Astrocyte (in vitro differentiated cells and primary cell): ENCODE measurements around the gene CD9. TPM values are rescaled to one million over a fixed set of nuclear protein-coding genes. Genes with fewer than 3 reads are reported as not detected.

Experiments
- DNase-seq: peaks from one replicate; pipeline ENCODE4 v3.0.0-alpha.2; 2010; ENCODE audit warnings: low read depth
- FAIRE-seq: peaks from 2 replicates; lab custom pipeline; 2011; peaks lifted over from hg19 to GRCh38; lab: Jason Lieb, UNC
- H2AFZ ChIP-seq: 2 replicates; pipeline ENCODE4 v1.6.0; 2012; ENCODE audit warnings: low read depth, low read length, inconsistent platforms
- H3K27ac ChIP-seq: 2 replicates; pipeline ENCODE4 v1.5.1; 2011; ENCODE audit warnings: low read depth, low read length, inconsistent platforms
- H3K27me3 ChIP-seq: 2 replicates; pipeline ENCODE4 v1.6.0; 2011; ENCODE audit warnings: low read length, inconsistent platforms; ENCODE audit not compliant: insufficient read depth
- H3K36me3 ChIP-seq: 2 replicates; pipeline ENCODE4 v1.5.1; 2011; ENCODE audit warnings: low read length, inconsistent platforms; ENCODE audit not compliant: insufficient read depth
- H3K4me1 ChIP-seq: 2 replicates; pipeline ENCODE4 v1.5.1; 2011; ENCODE audit warnings: low read length, inconsistent platforms; ENCODE audit not compliant: insufficient read depth
- H3K4me2 ChIP-seq: 2 replicates; pipeline ENCODE4 v1.6.0; 2012; ENCODE audit warnings: low read length, inconsistent platforms
- H3K4me3 ChIP-seq: 2 replicates; pipeline ENCODE4 v1.5.1; 2011; ENCODE audit warnings: low read depth, mild to moderate bottlenecking, low read length, inconsistent platforms; ENCODE audit not compliant: insufficient read depth
- H3K79me2 ChIP-seq: 2 replicates; pipeline ENCODE4 v1.6.0; 2012; ENCODE audit warnings: mild to moderate bottlenecking, low read length, inconsistent platforms; ENCODE audit not compliant: insufficient read depth
- H3K9ac ChIP-seq: 2 replicates; pipeline ENCODE4 v1.6.0; 2012; ENCODE audit warnings: mild to moderate bottlenecking, low read length, inconsistent platforms
- H3K9me3 ChIP-seq: 2 replicates; pipeline ENCODE4 v1.5.1; 2012; ENCODE audit warnings: low read depth, mild to moderate bottlenecking, low read length, inconsistent platforms; ENCODE audit not compliant: insufficient read depth
- H4K20me1 ChIP-seq: 2 replicates; pipeline ENCODE4 v1.6.0; 2012; ENCODE audit warnings: low read length, inconsistent platforms; ENCODE audit not compliant: insufficient read depth
- H3K27ac Mint-ChIP-seq: one replicate; pipeline ENCODE4 v1.8.0; 2021; ENCODE audit warnings: mild to moderate bottlenecking, mixed read lengths; ENCODE audit not compliant: unreplicated experiment
- H3K27me3 Mint-ChIP-seq: one replicate; pipeline ENCODE4 v1.8.0; 2021; ENCODE audit warnings: low read depth, mixed read lengths; ENCODE audit not compliant: unreplicated experiment
- H3K36me3 Mint-ChIP-seq: one replicate; pipeline ENCODE4 v1.8.0; 2021; ENCODE audit warnings: low read depth, mixed read lengths; ENCODE audit not compliant: unreplicated experiment
- H3K4me1 Mint-ChIP-seq: one replicate; pipeline ENCODE4 v1.8.0; 2021; ENCODE audit warnings: low read depth, mixed read lengths; ENCODE audit not compliant: unreplicated experiment
- H3K4me3 Mint-ChIP-seq: one replicate; pipeline ENCODE4 v1.8.0; 2021; ENCODE audit warnings: mild to moderate bottlenecking, moderate library complexity, mixed read lengths; ENCODE audit not compliant: unreplicated experiment
- H3K9me3 Mint-ChIP-seq: one replicate; pipeline ENCODE4 v1.8.0; 2021; ENCODE audit warnings: mild to moderate bottlenecking, mixed read lengths; ENCODE audit not compliant: unreplicated experiment
- CTCF ChIP-seq: IDR thresholded peaks from 2 replicates; pipeline ENCODE4 v1.5.1; 2011; ENCODE audit warnings: low read depth, mild to moderate bottlenecking, inconsistent platforms, low read length, moderate library complexity; ENCODE audit not compliant: insufficient read depth
- EZH2 ChIP-seq: IDR thresholded peaks from 2 replicates; pipeline ENCODE4 v1.6.1; 2012; ENCODE audit warnings: mild to moderate bottlenecking, low read length, inconsistent platforms; ENCODE audit not compliant: insufficient read depth
- total RNA-seq: library from RNA; stranded (reverse); gene quantifications from 2 replicates; pipeline ENCODE4 v1.2.1, GENCODE V29; 2021

The CD9 gene
- total RNA-seq, 1 donor from 2014 or later: 52.2 TPM

GRCh38 chr12:6211421-6211869 is 11.2 kb downstream of the CD9 start:
- H3K4me2 ChIP-seq: peak overlapping the region; percentile 55
- H3K79me2 ChIP-seq: no peaks in the 10 kb centered on the region
- no peaks in the 10 kb centered on the region for H3K9me3 ChIP-seq
- TF ChIP-seq EZH2 (no peak), CTCF (no peak)
- peak overlapping the region; percentile 50 for H3K9ac ChIP-seq
- no peaks in the 10 kb centered on the region for H3K36me3 Mint-ChIP-seq
- no peaks in the 10 kb centered on the region for H3K27me3 ChIP-seq
- H3K4me3 Mint-ChIP-seq: no peak overlapping the region
- H3K4me1 Mint-ChIP-seq: peaks cover 23% of the 10 kb centered on the region
- peaks cover 22% of the 10 kb centered on the region for H3K4me1 ChIP-seq
- FAIRE-seq (peak; percentile 58), DNase-seq (peak; percentile 95)
- H2AFZ ChIP-seq: no peak overlapping the region
- no peaks in the 10 kb centered on the region for H3K27me3 Mint-ChIP-seq
- peak overlapping the region; percentile 72 for H3K27ac Mint-ChIP-seq
- no peaks in the 10 kb centered on the region for H4K20me1 ChIP-seq
- no peaks in the 10 kb centered on the region for H3K36me3 ChIP-seq
- peak overlapping the region; percentile 49 for H3K27ac ChIP-seq
- H3K4me3 ChIP-seq: no peak overlapping the region
- H3K9me3 Mint-ChIP-seq: no peaks in the 10 kb centered on the region

- Histone ChIP-seq H3K27ac (peak overlapping the region; percentile 49), H3K9ac (peak overlapping the region; percentile 50), H3K4me1 (peaks cover 24% of the 10 kb centered on the region), H3K36me3 (no peaks in the 10 kb centered on the region), H3K79me2 (no peaks in the 10 kb centered on the region), H2AFZ (no peak overlapping the region), H3K4me2 (peak overlapping the region; percentile 55), H3K9me3 (no peaks in the 10 kb centered on the region), H3K4me3 (no peak overlapping the region), H4K20me1 (no peaks in the 10 kb centered on the region), H3K27me3 (no peaks in the 10 kb centered on the region)
- Mint-ChIP-seq H3K4me1 (peaks cover 28% of the 10 kb centered on the region), H3K4me3 (no peak overlapping the region), H3K27ac (peak overlapping the region; percentile 72), H3K36me3 (no peaks in the 10 kb centered on the region), H3K27me3 (no peaks in the 10 kb centered on the region), H3K9me3 (no peaks in the 10 kb centered on the region)
- TF ChIP-seq EZH2 (no peak), CTCF (no peak)
- no peak for DNase-seq
- FAIRE-seq: no peak
These were observed 11.9 kb downstream of the CD9 start for GRCh38 chr12:6212086-6212485.

GRCh38 chr12:6213969-6214368 is 13.8 kb downstream of the CD9 start:
- Histone ChIP-seq H4K20me1 (no peaks in the 10 kb centered on the region), H3K4me3 (no peak overlapping the region), H2AFZ (no peak overlapping the region), H3K27ac (no peak overlapping the region), H3K79me2 (peaks cover 4% of the 10 kb centered on the region), H3K27me3 (no peaks in the 10 kb centered on the region), H3K36me3 (no peaks in the 10 kb centered on the region), H3K4me1 (peaks cover 30% of the 10 kb centered on the region), H3K9me3 (no peaks in the 10 kb centered on the region), H3K4me2 (no peak overlapping the region), H3K9ac (no peak overlapping the region)
- DNase-seq (no peak), FAIRE-seq (no peak)
- no peak overlapping the region for H3K4me3 Mint-ChIP-seq
- H3K4me1 Mint-ChIP-seq: peaks cover 34% of the 10 kb centered on the region
- TF ChIP-seq CTCF (no peak), EZH2 (no peak)
- H3K27me3 Mint-ChIP-seq: no peaks in the 10 kb centered on the region
- no peak overlapping the region for H3K27ac Mint-ChIP-seq
- H3K9me3 Mint-ChIP-seq: no peaks in the 10 kb centered on the region
- no peaks in the 10 kb centered on the region for H3K36me3 Mint-ChIP-seq
